OCI-LY7 (cell line): ENCODE data around the gene APOL6. TPM values are rescaled to one million over a fixed set of nuclear protein-coding genes. Genes with fewer than 3 reads are reported as not detected.
A peak's percentile ranks its signal among the peaks of the same experiment; 100 is the strongest.

Experiments used
- BruUV-seq: library from RNA; stranded (reverse); fragments of 400-500 nt; replicated peaks from 2 replicates; lab custom pipeline; 2021; lab: Mats Ljungman, UMichigan
- CTCF ChIA-PET: fragments of 300-600 bp; sonication (Branson Sonifier 250); formaldehyde crosslinking; loops from one replicate; lab custom pipeline; 2022; ENCODE audit warnings: antibody characterized with exemption; ENCODE audit not compliant: unreplicated experiment; lab: Charles Lee
- POLR2A ChIA-PET: fragments of 300-600 bp; sonication (Branson Sonifier 250); formaldehyde crosslinking; loops from one replicate; lab custom pipeline; 2022; ENCODE audit warnings: antibody characterized with exemption; lab: Charles Lee
- DNase-seq: peaks from one replicate; pipeline ENCODE4 v3.0.0-alpha.2; 2015; ENCODE audit warnings: low spot score
- H2AFZ ChIP-seq: fragments of 200-600 bp; sonication (generic), shearing (Covaris generic); 2 replicates; pipeline ENCODE4 v1.6.1; 2014; ENCODE audit warnings: mild to moderate bottlenecking, antibody characterized with exemption, low read length, moderate library complexity
- H3K27ac ChIP-seq: fragments of 200-600 bp; sonication (generic); 2 replicates; pipeline ENCODE4 v1.5.1; 2014; ENCODE audit warnings: mixed run types, low read depth, mild to moderate bottlenecking, moderate library complexity, low read length, inconsistent platforms; ENCODE audit not compliant: poor library complexity, severe bottlenecking
- H3K36me3 ChIP-seq: fragments of 200-600 bp; sonication (generic); 2 replicates; pipeline ENCODE4 v1.6.1; 2014; ENCODE audit warnings: mild to moderate bottlenecking, antibody characterized with exemption, low read length, moderate library complexity, mixed read lengths; ENCODE audit not compliant: insufficient read depth
- H3K4me1 ChIP-seq: fragments of 200-600 bp; sonication (generic); 2 replicates; pipeline ENCODE4 v1.5.1; 2014; ENCODE audit warnings: mild to moderate bottlenecking, low read length; ENCODE audit not compliant: insufficient read depth, poor library complexity, severe bottlenecking
- H3K4me2 ChIP-seq: fragments of 200-600 bp; sonication (generic); 2 replicates; pipeline ENCODE4 v1.6.1; 2014; ENCODE audit warnings: mild to moderate bottlenecking, low read length
- H3K4me3 ChIP-seq: fragments of 200-600 bp; sonication (generic); 2 replicates; pipeline ENCODE4 v1.5.1; 2014; ENCODE audit warnings: mild to moderate bottlenecking, low read depth, low read length; ENCODE audit not compliant: poor library complexity, severe bottlenecking
- H3K79me2 ChIP-seq: fragments of 200-600 bp; sonication (generic); 2 replicates; pipeline ENCODE4 v1.6.1; 2016; ENCODE audit warnings: low read depth, mild to moderate bottlenecking, low read length, moderate library complexity, mixed read lengths; ENCODE audit not compliant: insufficient read depth
- H3K9me2 ChIP-seq: fragments of 200-600 bp; sonication (generic); 2 replicates; pipeline ENCODE4 v1.6.1; 2016; ENCODE audit warnings: mild to moderate bottlenecking, low read length, mixed read lengths; ENCODE audit not compliant: insufficient read depth
- H3K9me3 ChIP-seq: fragments of 200-600 bp; sonication (generic); 2 replicates; pipeline ENCODE4 v1.6.1; 2014; ENCODE audit warnings: mild to moderate bottlenecking, mixed run types, low read length, mixed read lengths
- H4K20me1 ChIP-seq: fragments of 200-600 bp; sonication (generic); 2 replicates; pipeline ENCODE4 v1.6.1; 2014; ENCODE audit warnings: mild to moderate bottlenecking, antibody characterized with exemption, low read length, moderate library complexity, mixed read lengths; ENCODE audit not compliant: insufficient read depth
- CTCF ChIP-seq: fragments of 200-600 bp; sonication (generic); conservative IDR thresholded peaks from 2 replicates; pipeline ENCODE4 v1.5.1; 2014; ENCODE audit warnings: mild to moderate bottlenecking, antibody characterized with exemption, low read length, moderate library complexity, mixed read lengths
- EZH2phosphoT487 ChIP-seq: fragments of 200-600 bp; sonication (generic); IDR thresholded peaks from 2 replicates; pipeline ENCODE4 v1.6.1; 2018; ENCODE audit warnings: low read depth, borderline replicate concordance, mild to moderate bottlenecking, mixed run types, antibody characterized with exemption, low read length, moderate library complexity, mixed read lengths
- intact Hi-C: fragments of 100-400 bp; cut with micrococcal nuclease; formaldehyde crosslinking; loops from one replicate; pipeline ENCODE4 v1.10.0; 2022; ENCODE audit not compliant: unreplicated experiment
- total RNA-seq, 2 experiments: library from RNA; depleted of rRNA in 1 of 2; stranded (reverse); fragments of >200 nt in 1 of 2; shearing (Covaris generic) in 1 of 2; gene quantifications; 2 replicates each; pipeline ENCODE4 v1.2.3, GENCODE V29; 2014 to 2022

The APOL6 gene
- total RNA-seq, 2 experiments from 2014 or later, result 22.0 to 27.8 TPM

GRCh38 chr22:35624547-35624946 lies 23.7 kb upstream of the APOL6 start:
- Histone ChIP-seq H3K9me3 (no peaks in the 10 kb centered on the region), H3K4me3 (no peak overlapping the region), H3K36me3 (no peaks in the 10 kb centered on the region; the same call in 1 of the 2 replicates), H3K79me2 (no peaks in the 10 kb centered on the region), H2AFZ (no peak overlapping the region), H3K9me2 (no peaks in the 10 kb centered on the region), H3K27ac (no peak overlapping the region), H4K20me1 (no peaks in the 10 kb centered on the region), H3K4me1 (peaks cover 20% of the 10 kb centered on the region), H3K4me2 (no peak overlapping the region)
- no TSS peak for BruUV-seq
- intact Hi-C loops, result no loop called here
- CTCF ChIA-PET, result no interaction called here
- POLR2A ChIA-PET, result no interaction called here
- no peak for TF ChIP-seq CTCF
- no peak for TF ChIP-seq EZH2phosphoT487
- DNase-seq, result no peak

DNA sequence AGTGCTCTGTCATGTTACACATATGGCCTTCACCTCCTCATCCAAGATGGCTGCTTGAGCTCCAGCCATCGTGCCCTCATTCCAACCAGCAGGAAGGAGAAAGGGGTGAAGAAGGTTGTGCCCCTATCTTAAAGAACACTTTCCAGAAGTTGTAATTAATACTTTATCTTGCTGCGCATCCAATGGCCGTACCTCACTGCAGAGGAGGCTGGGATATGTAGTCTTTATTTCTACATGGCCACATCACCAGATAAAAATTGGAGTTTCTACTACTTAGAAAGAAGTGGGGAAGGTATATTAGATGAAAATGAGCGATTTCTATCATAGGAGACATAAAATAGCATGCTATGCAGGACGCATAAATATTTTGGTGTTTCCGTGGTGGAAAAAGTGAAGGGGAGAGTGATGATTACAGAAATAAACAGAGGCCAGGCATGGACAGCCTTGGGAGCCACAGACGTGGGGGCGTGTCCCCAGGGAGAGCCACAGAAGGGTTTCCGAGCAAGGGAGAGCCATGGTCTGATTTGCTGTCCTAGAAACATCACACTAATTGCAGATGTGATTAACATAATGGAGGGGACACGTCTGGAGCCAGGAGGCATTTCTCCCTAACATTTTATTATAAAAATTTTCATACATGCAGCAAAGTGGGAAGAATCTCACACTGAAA lies 22.3 kb upstream of the APOL6 start:
- Histone ChIP-seq H3K79me2 (no peaks in the 10 kb centered on the region), H3K4me1 (peaks cover 25% of the 10 kb centered on the region), H3K9me3 (no peaks in the 10 kb centered on the region), H3K36me3 (no peaks in the 10 kb centered on the region; the same call in 1 of the 2 replicates), H2AFZ (0 out of 2 replicates have a peak overlapping the region, but pooled peaks have one; percentile 22), H3K27ac (no peak overlapping the region), H4K20me1 (no peaks in the 10 kb centered on the region), H3K4me3 (no peak overlapping the region), H3K9me2 (no peaks in the 10 kb centered on the region), H3K4me2 (no peak overlapping the region)
- no peak for DNase-seq
- ChIA-PET CTCF (interaction anchor here (0.5 kb wide), 1 partner anchor 120 kb away, joined by 3 read pairs; no protein-coding TSS in a partner anchor), POLR2A (no interaction called here)
- intact Hi-C loops, result loop anchor here (5.0 kb wide), 1 partner anchor 126 kb away; no protein-coding TSS in a partner anchor
- TF ChIP-seq CTCF (no peak), EZH2phosphoT487 (no peak)
- no TSS peak for BruUV-seq
